GM21528 (cell line): ENCODE measurements around the gene CACNA2D1.

Source experiments
- ATAC-seq: cut with Tn5 transposase; IDR thresholded peaks from one replicate; pipeline ENCODE4 v1.9.1; 2021; ENCODE audit warnings: mild to moderate bottlenecking, moderate library complexity; ENCODE audit not compliant: unreplicated experiment, low FRiP score

The CACNA2D1 gene

DNA sequence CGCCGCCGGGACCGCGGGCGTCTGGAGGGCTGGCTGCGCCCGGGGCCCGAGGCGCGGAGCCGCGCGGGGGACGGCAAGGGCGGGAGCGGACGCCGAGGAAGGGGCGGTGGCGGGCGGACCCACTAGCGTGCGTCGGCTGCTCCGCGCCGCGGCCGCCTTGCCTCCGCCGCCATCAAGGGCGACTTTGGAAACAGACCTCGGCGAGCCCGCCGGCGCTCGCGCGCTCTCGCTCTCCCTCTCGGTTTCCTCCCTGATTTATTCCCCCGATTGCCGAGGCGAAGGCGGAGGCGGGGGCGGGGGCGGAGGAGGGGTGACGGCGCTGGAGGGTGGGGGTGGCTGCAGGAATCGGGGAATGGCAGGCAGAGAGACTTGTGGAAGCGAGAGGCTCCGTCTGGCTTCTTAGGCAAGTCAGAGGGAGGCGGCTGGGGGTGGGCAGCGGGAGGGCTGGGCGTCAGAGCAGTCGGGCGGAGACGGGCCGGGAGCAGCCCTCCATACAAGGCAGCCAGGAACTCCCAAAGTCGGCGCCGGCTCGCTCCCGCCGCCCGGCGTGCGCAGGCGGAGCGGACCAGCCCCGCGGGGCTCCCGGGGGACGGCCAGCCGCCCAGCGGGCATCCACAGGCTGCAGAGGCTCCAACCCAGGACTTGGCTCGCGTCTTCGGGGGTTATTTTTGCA lies at the start of gene CACNA2D1:
CACNA2D1 (minus strand) TSS at position 231 of the 673 bp plus-strand sequence.
- ATAC-seq, result no peak

DNA sequence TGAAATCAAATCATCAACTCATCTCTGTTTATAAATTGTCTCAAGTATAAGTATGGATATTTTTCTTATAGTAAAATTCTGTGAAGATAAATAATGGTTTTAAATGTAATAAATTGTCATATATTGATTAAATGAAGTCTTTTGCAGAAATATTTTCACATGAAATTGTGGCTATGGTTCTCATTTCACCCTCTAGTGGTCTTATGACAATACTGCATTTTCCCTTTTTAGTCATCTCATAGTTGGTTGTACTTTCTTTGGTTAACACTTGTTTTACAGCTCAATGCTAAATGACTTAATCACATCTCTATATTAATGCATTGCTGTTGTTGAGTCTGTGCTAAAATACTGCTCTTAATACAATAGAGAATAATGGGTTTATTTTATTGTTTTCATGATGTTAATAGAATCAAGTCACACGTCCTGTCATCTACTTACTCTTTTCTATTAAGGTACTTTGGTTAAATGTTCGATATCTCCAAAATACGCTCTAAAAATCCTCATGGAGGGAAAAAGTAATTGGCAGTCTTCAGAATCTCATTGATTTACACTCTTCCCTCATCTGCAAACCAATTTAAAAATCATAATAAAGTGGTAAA lies 38.0 kb upstream of the CACNA2D1 start:
- ATAC-seq, result no peak

DNA sequence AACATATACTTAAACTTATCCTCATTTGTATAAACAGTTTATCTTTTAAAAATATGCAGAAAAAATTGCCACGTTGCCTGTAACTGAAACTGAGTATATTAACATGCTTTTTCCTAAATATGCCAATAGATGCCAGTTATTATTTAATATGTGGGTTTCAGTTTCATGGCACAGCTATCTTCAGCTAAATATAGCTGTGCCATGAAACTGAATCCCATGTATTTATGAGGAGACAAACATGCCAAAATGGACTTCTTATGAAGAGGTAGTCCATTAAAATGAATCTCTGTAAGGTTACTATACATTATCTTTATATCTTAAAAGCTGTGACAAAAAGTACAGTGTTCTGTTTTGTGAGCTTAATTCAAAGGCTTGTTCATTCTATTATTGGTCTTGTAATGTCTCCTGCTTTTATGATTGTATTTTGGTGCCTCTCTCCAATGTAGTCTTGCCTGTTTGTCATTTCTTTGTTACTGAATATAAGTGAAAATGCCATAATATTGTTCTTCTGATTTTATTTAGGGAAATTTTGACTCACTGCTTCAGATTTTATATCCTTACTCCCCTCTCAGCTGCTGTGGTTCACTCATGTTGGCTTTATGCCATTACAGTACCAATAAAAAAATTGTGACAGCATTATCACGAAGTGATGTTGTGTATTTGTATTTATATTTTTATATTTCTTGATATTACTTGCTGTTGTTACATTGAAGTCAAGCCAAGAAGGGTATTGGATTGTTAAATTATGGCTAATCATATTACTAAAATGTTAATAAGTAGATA lies 34.3 kb upstream of the CACNA2D1 start:
- no peak for ATAC-seq

DNA sequence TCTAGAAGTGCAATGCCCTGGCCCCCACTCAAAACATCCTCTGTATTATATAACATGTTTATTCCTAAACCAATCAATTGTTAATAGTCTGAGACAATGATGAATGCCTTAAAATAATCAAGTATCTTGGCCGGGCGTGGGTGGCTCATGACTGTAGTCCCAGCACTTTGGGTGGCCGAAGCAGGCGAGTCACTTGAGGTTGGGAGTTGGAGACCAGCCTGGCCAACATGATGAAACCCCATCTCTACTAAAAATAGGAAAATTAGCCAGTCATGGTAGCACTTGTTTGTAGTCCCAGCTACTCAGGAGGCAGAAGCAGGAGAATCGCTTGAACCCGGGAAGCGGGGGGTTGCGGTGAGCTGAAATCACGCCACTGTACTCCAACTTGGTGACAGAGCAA lies 29.4 kb upstream of the CACNA2D1 start:
- no peak for ATAC-seq

DNA sequence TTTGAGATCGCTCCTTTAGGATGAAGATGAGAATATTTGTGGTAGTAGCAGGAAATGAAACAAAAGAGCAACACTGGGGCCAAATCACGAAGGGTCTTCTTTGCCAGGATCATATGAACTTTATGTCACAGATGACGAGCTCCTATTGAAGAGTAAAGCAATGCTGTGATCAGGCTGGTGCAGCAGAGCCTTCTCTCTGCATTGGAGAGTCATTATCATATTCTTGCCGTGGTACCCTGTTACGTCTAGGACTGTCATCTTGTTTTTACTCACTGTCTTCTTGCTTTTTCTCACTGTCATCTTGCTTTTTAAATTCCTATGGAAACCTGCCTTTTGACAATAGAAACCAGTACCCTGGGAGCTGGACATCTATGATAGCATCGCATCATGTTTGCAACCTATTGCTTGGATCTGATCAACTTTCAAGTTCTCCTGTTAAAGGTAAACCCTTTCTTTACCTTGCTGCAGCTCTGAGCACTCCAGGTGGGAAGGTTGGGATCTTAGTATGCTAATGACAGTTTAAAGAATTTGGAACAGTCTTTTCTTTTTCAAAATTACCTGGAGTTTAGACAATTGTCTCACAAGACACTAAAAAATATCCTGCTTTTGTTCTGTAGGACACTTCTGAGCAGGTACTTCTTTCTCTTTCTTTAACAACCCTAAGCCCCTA lies 27.9 kb upstream of the CACNA2D1 start:
- no peak for ATAC-seq

DNA sequence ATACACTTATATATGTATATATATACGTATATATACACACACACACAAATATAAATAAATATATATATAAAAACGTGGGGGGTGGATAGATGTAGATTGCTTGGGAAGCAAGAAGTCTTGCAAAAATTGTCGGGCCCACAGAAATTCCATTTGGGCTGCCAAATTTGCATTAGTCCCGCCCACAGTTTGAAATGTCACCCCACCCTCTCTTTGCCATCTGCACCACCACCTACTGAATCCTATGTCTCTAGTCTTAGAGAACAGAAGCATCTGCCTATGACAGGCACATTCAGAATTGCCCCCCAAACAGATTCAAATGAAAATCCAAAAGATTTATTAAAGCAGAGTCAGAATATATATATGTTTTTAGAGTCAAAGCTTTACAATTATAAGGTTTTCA lies 25.6 kb upstream of the CACNA2D1 start:
- no peak for ATAC-seq

DNA sequence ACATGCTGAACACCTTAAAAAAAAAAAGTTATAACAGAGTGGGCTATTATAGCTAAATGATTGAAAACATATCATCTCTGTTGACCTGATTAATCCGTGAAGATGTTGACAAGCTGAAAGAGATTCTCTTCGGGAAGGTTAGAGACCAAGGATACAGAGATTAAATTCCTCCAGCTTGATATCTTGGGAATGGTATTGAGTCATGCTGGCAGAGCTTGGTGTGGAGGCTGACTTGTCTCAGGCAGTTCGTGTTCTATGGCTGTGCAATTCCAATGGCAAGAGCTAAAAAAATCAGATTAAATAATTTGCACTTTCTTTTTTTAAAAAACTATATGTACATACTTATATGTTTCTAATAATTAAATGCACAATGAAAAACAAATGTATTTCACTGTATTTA lies 24.9 kb upstream of the CACNA2D1 start:
- ATAC-seq, result no peak

DNA sequence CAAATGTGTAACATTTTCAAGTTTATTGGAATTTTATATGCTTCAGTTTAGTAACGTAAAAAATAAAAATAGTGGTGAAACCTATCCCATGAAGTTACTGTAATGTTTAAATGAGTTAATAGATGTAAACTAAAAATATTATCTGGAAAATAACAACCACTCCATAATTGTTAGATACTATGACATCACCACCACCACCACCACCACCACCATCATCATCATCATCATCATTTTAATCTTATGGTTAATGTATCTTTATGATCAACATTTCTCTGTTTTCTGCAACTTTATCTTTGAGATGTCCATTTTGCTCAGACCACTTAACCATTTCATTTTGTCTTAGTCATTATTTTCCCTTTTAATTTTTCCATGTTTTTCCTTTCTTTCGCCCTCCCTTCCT lies 23.4 kb upstream of the CACNA2D1 start:
- ATAC-seq, result no peak

DNA sequence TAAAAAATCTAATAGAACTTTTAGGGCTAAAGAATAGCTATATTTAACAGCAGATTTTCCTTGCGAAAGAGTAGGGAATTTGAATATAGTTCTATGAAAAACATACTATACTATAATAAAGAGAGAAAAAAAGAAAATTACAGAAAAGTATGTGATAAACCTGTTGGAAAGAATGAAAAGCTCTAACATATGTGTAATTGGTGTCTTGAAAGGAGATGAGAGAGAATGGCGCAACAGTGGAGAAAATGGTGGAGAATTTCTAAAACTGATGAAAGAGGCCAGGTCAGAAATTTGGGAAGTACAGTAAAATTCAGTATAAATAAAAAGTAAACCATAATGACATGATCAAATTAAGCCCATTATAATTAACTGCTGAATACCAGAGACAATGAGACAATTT lies 20.8 kb upstream of the CACNA2D1 start:
- no peak for ATAC-seq

DNA sequence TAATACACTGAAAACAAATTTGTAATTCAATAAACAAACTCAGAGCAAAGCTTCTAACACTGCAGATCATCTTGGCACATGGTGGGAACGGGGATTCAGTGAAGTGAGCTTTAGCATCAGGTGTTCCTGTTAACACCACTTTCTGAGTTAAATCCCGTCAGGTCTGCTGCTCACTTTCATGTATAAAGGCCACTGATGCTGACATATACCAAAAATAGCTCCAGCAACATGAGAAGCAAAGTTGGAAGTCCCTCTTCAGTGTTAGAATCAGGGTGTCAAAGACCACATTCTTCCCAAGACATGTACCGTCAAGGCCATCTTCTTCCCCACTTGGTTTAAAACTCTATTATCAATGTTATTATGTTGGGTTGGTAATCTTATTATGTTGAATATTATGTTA lies 11.7 kb upstream of the CACNA2D1 start:
- ATAC-seq, result no peak

DNA sequence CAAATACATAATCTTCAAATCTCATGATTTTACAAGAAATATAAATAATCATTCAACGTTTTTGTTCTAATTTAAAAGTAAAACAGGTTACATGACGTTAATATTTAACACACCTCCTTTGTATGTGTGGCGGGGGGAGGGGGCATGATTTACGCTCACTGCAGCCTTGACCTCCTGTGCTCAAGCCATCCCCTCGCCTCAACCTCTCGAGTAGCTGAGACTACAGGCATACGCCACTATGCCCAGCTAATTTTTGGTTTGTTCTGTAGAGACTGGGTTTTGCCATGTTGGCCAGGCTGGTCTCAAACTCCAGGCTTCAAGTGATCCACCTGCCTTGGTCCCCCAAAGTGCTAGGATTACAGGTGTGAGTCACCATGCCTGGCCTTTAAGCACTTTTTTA lies 7.2 kb upstream of the CACNA2D1 start:
- ATAC-seq, result no peak

DNA sequence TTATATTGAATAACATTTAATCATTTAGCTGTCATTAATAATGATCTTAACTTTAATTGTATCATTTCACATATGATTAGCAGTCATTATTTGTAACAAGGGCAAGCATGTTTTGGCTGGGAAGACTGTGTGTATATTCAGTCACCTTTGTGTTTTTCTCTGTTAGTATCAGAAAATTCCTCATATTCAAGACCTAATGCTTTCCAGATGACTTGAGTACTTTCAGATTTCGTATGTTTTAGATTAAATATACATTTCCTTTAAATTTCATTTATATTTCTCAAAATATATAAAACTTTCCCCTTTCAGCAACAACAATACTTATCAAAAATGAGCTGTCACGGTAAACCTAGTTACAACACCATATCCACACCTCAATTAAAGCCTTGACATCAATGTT lies 6.3 kb upstream of the CACNA2D1 start:
- ATAC-seq, result no peak

DNA sequence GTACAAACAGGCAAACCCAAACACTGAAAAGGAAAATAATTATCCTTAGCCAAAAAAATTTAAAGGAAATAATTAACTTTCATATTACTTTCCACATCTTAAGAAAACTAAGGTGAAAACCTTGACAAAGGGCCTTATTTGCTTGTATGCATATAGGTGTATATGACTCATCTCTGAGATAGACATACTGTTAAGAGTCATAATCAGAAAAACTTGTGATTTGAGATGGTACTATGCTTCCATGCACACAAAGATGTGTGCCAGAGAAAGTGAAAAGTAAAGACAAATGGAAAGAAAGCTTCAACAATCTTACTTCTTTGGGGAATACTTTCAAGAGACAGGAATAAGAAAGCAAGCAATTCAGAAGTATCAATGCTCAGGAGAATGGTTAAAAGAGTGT lies 3.3 kb upstream of the CACNA2D1 start:
- ATAC-seq, result no peak

DNA sequence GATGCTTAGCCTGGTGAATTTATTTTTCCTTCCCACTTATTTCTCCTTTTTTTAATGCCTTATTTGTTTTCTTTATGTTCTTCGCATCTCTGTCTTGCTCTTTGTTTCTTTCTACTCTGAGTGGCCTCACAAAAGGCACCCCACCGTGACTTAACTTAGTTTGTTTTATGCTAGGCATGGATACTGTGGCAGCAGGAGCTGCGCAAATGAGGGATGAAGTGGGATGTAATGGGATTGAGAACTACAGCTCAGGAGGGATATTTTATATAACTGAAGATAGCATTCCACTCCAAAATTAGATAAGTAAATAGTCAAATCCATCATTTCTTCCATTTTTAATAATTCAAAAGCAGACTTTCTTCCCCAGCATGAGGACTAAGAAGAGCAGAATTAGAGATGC lies 1.7 kb upstream of the CACNA2D1 start:
- no peak for ATAC-seq

DNA sequence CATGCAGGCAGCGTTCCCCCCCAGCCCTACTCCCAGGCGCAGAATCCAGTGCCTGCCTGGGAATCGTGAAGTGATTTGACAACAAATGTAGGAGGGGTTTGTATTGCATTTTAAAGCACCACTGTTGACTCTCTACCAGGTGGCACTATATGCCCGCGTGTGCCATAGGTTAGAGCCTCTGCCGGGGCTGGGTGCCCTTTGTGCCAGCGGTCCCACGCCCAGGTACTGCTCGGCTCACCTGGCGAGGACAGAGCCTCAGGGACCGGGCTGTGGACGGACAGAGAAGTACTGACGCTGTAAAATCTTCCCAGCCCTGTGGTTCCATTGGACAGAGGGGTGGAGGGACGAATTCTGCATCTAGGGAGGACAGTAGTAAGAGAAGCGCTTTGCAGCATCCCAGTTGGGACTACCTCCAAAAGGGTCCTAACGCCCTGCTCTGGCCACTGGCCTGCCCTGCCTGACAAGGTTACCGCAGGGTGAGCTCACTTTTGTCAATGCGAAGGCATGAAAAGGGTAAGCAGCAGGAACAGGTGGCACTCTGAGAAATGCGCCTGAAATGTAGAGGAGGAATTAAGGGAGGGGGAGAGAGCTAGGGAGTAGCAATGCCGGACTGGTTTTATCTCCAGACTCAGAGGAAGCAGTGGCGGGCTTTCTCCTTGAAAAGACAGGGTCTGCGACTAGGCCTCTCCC lies 788 bp upstream of the CACNA2D1 start:
- no peak for ATAC-seq

DNA sequence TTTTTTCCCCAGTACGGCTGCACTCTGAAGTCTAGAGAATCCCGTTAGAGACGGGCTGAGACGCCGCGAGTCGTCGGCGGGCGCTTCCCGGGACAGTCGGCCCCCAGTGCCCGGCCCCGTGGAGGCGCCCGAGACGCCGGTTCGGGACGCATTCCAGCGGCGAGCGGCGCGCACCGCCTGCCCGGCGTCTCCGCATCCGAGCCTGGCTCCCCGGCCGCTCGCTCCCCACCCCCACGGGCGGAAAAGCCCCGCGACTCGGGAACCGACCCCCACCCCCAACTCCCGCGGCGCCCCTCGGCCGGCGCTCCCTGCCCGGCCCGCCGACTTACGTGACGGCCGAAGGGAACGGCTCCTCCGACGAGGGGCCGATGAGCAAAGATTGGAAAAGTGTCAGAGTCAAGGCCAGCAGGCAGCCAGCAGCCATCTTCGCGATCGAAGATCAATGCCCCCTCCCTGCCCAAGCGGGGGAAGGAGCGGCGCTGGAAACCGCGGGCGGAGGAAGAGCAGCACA lies 486 bp downstream of the CACNA2D1 start:
- ATAC-seq, result no peak

DNA sequence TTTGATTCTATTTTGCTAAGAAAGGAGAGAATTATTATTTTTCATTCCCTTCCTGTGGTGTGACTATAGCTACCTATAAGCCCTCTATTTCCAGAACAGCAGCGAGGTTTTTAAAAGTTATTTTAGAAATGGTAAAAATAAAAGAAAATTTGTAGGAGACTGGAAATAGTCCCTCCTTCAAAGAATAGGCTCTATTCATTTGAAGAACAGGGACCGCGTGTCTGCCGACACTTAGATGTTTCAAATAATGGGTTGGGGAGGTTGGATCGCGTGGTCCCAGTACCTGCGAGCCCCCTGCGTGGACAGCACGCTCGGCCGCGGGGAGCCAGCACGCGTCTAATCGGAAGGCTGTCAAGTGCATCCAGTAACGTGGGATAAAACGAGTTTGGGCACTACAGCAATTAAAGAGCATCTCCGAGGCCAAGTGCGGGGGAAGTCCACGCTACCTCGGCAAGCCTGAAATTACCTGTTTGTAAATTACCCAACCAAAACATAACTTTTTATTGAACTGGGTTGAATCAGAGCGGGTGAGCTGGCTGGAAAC lies 1.0 kb downstream of the CACNA2D1 start:
- no peak for ATAC-seq

DNA sequence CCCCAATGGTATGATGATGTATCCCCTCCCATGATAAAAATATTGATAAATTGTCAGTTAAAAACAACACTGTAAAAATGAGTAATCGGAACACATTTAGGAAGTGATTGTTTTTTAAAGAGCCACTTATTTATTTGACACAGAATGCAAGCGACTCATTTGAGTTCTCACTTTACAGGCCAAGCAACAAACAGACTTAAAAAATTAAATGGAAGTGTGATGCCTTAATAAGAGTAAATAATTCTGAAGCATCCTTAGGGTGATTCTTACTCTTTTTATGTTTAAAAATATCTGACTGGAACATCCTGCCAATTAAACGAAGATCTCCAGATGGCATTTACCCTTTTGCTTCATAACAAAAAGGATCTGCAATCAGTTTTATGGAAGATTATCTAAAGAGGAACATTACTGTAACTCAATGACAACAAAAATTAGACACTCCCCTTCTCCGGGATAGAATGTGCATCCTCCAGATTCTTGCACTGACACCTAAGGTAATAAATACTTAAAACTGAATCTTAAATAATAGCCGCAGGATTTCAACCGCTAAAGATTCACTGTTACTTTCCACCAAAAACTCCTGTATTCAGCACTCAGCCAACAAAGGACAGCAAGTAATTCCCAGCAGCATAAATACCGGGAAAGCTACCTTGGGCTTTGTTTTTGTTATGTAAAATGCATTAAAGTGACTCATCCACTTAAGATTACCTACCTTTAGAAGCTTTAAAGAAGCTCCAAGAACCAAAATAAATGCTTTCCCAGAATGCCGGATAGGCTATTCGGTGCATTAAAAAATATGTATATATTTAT lies 1.7 kb downstream of the CACNA2D1 start:
- no peak for ATAC-seq

DNA sequence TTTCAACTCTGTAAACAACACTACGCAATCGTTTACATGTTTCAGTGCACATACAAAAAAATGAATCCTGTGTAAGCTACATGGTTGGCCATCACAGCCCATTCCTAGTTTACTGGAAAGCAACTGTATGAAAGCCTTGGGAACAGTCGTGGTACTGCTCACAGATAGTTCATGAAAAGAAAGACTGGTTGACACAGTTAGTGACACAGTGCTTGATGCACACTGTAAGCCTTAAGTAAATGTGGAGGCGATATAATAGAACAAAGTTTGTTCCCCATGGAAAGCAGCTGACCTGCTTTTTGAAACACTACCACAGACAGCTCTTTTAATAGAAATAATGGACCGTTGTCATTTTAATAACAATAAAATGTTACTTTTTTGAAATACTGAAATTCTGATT lies 5.1 kb downstream of the CACNA2D1 start:
- no peak for ATAC-seq
